WTC11 (cell line): ENCODE measurements around the gene PKDCC. TPM values are rescaled to one million over a fixed set of nuclear protein-coding genes. Genes with fewer than 3 reads are reported as not detected.

Experiments
- ATAC-seq: fragments of 200-7000 bp; cut with Tn5 transposase; 2 replicates; pipeline ENCODE4 v1.10.0; 2021; ENCODE audit warnings: mild to moderate bottlenecking, moderate library complexity
- CTCF ChIA-PET: fragments of 300-600 bp; sonication (Branson Sonifier 250); formaldehyde crosslinking; loops from one replicate; lab custom pipeline; 2021; ENCODE audit warnings: antibody characterized with exemption; lab: Charles Lee
- POLR2A ChIA-PET: fragments of 350-600 bp; sonication (Branson Sonifier 250); formaldehyde crosslinking; loops from one replicate; lab custom pipeline; 2021; ENCODE audit warnings: antibody characterized with exemption; lab: Charles Lee
- DNase-seq: peaks from one replicate; pipeline ENCODE4 v3.0.0; 2021; ENCODE audit warnings: low spot score
- H3K27ac Mint-ChIP-seq: 2 replicates; pipeline ENCODE4 v1.8.0; 2021; ENCODE audit warnings: mixed read lengths
- H3K27me3 Mint-ChIP-seq: 2 replicates; pipeline ENCODE4 v1.8.0; 2021; ENCODE audit warnings: low read depth, mild to moderate bottlenecking, moderate library complexity, mixed read lengths
- H3K36me3 Mint-ChIP-seq: 2 replicates; pipeline ENCODE4 v1.8.0; 2021; ENCODE audit warnings: mixed read lengths
- H3K4me1 Mint-ChIP-seq: 2 replicates; pipeline ENCODE4 v1.8.0; 2022; ENCODE audit warnings: mixed read lengths
- H3K4me3 Mint-ChIP-seq: 2 replicates; pipeline ENCODE4 v1.8.0; 2021; ENCODE audit warnings: mild to moderate bottlenecking, moderate library complexity, mixed read lengths
- H3K9me3 Mint-ChIP-seq: 2 replicates; pipeline ENCODE4 v1.8.0; 2021; ENCODE audit warnings: mixed read lengths
- HMGA2 ChIP-seq: fragments of 250-450 bp; sonication (Bioruptor Pico); IDR thresholded peaks from 2 replicates; pipeline ENCODE4 v1.4.0; 2021; ENCODE audit warnings: mild to moderate bottlenecking, moderate library complexity
- IRF2 ChIP-seq: sonication (generic); formaldehyde crosslinking; IDR thresholded peaks from 2 replicates; pipeline ENCODE4 v1.8.0; 2022; ENCODE audit warnings: low read depth, missing genetic modification reagents, borderline replicate concordance
- STAT6 ChIP-seq: sonication (generic); formaldehyde crosslinking; conservative IDR thresholded peaks from 2 replicates; pipeline ENCODE4 v1.8.1; 2023; ENCODE audit warnings: mild to moderate bottlenecking, low read depth, missing genetic modification reagents, moderate library complexity
- USF1 ChIP-seq: sonication (generic); formaldehyde crosslinking; IDR thresholded peaks from 2 replicates; pipeline ENCODE4 v1.8.0; 2022; ENCODE audit warnings: mild to moderate bottlenecking, missing genetic modification reagents
- ZNF532 ChIP-seq: fragments of 250-450 bp; sonication (Bioruptor Pico); IDR thresholded peaks from 2 replicates; pipeline ENCODE4 v1.9.0; 2021; ENCODE audit warnings: mild to moderate bottlenecking, borderline replicate concordance
- total RNA-seq: library from RNA; stranded (reverse); gene quantifications from 3 replicates; pipeline ENCODE4 v1.2.3, GENCODE V29; 2021
- TF ChIP-seq, protein P1 (sequence below): fragments of 250-450 bp; sonication (Bioruptor Pico); IDR thresholded peaks from 2 replicates; pipeline ENCODE4 v1.9.0; 2021; ENCODE audit warnings: mild to moderate bottlenecking
- TF ChIP-seq, protein P2 (sequence below): fragments of 200-600 bp; IDR thresholded peaks from 2 replicates; pipeline ENCODE4 v1.8.0; 2022; ENCODE audit warnings: antibody characterized with exemption
- TF ChIP-seq, protein P3 (sequence below): sonication (generic); formaldehyde crosslinking; IDR thresholded peaks from 2 replicates; pipeline ENCODE4 v1.8.1; 2022; ENCODE audit warnings: low read depth, mild to moderate bottlenecking, moderate library complexity, missing genetic modification reagents, borderline replicate concordance
- TF ChIP-seq, protein P4 (sequence below): sonication (generic); formaldehyde crosslinking; IDR thresholded peaks from 2 replicates; pipeline ENCODE4 v1.8.1; 2022; ENCODE audit warnings: mild to moderate bottlenecking, moderate library complexity, missing genetic modification reagents
- TF ChIP-seq, protein P5 (sequence below): sonication (generic); formaldehyde crosslinking; conservative IDR thresholded peaks from 2 replicates; pipeline ENCODE4 v1.8.1; 2022; ENCODE audit warnings: mild to moderate bottlenecking, missing genetic modification reagents
- TF ChIP-seq, protein P6 (sequence below): fragments of 250-450 bp; sonication (Bioruptor Pico); conservative IDR thresholded peaks from 2 replicates; pipeline ENCODE4 v1.9.0; 2021; ENCODE audit warnings: mild to moderate bottlenecking

PKDCC gene
- total RNA-seq, 1 experiment from 2014 or later, result 27.3 TPM

- H3K36me3 Mint-ChIP-seq, result no peaks in the 10 kb centered on the region
- peaks cover 47% of the 10 kb centered on the region for H3K4me1 Mint-ChIP-seq
- ChIA-PET CTCF (interaction anchor here (0.7 to 5.6 kb wide), 26 partner anchors 8 to 188 kb away, joined by 3 to 83 read pairs (median 4); no protein-coding TSS in a partner anchor), POLR2A (interaction anchor here (1.1 to 1.7 kb wide), 2 partner anchors 104 to 172 kb away, joined by 3 to 4 read pairs; no protein-coding TSS in a partner anchor)
- ATAC-seq (no peak; the same call in 1 of the 2 replicates), DNase-seq (no peak)
- H3K4me3 Mint-ChIP-seq, result no peak overlapping the region
- TF ChIP-seq HMGA2 (CRISPR knock-in tag) (no peak), ZNF532 (CRISPR knock-in tag) (no peak)
- TF ChIP-seq, protein P1, sequence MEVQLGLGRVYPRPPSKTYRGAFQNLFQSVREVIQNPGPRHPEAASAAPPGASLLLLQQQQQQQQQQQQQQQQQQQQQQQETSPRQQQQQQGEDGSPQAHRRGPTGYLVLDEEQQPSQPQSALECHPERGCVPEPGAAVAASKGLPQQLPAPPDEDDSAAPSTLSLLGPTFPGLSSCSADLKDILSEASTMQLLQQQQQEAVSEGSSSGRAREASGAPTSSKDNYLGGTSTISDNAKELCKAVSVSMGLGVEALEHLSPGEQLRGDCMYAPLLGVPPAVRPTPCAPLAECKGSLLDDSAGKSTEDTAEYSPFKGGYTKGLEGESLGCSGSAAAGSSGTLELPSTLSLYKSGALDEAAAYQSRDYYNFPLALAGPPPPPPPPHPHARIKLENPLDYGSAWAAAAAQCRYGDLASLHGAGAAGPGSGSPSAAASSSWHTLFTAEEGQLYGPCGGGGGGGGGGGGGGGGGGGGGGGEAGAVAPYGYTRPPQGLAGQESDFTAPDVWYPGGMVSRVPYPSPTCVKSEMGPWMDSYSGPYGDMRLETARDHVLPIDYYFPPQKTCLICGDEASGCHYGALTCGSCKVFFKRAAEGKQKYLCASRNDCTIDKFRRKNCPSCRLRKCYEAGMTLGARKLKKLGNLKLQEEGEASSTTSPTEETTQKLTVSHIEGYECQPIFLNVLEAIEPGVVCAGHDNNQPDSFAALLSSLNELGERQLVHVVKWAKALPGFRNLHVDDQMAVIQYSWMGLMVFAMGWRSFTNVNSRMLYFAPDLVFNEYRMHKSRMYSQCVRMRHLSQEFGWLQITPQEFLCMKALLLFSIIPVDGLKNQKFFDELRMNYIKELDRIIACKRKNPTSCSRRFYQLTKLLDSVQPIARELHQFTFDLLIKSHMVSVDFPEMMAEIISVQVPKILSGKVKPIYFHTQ (CRISPR knock-in tag), result no peak
- TF ChIP-seq, protein P2, sequence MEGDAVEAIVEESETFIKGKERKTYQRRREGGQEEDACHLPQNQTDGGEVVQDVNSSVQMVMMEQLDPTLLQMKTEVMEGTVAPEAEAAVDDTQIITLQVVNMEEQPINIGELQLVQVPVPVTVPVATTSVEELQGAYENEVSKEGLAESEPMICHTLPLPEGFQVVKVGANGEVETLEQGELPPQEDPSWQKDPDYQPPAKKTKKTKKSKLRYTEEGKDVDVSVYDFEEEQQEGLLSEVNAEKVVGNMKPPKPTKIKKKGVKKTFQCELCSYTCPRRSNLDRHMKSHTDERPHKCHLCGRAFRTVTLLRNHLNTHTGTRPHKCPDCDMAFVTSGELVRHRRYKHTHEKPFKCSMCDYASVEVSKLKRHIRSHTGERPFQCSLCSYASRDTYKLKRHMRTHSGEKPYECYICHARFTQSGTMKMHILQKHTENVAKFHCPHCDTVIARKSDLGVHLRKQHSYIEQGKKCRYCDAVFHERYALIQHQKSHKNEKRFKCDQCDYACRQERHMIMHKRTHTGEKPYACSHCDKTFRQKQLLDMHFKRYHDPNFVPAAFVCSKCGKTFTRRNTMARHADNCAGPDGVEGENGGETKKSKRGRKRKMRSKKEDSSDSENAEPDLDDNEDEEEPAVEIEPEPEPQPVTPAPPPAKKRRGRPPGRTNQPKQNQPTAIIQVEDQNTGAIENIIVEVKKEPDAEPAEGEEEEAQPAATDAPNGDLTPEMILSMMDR, result peak; percentile 31; the same call in 1 of the 2 replicates
- TF ChIP-seq, all 79 proteins: peak for 1
- no peaks in the 10 kb centered on the region for H3K27me3 Mint-ChIP-seq
- H3K27ac Mint-ChIP-seq, result no peak overlapping the region
- no peaks in the 10 kb centered on the region for H3K9me3 Mint-ChIP-seq
These were observed 6.3 kb upstream of the PKDCC start for GRCh38 chr2:42041377-42042127.

DNA sequence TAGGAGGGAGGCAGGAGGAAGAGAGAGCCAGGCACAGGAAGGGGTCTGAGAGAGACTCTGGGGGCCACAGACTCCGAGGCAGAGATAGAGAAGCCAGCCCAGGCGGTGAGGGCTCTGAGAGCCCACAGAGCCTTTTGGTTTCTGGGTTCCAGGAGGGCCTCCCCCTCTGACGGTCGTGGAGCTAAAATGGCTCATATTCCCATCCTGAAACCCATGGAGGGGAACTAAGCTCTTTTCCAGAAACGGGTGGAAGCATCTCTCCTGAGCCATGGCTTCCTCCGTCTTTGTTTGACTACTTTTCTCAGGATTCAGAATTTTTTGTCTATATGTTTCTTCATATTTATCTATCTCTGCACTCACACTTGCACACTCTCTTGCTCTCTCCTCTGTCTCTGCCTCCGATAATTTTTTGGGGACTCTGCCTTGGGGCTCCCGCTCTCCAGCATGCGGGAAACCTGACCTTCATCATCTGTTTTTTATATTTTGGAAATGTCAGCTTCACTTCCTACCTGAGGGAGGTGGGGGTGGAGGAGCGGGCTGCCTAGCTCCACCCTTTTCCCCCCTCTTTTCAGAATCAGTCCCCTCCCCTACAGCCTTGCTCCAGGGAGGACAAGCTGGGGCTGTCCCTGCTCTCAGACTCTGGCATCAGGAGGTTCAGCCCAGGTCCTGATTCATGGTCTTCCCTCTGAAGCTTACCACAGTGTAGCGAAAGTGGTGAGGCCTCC is 5.0 kb upstream of the PKDCC start:
- Mint-ChIP-seq H3K27me3 (no peaks in the 10 kb centered on the region), H3K4me3 (no peak overlapping the region), H3K4me1 (peaks cover 52% of the 10 kb centered on the region), H3K27ac (no peak overlapping the region), H3K9me3 (no peaks in the 10 kb centered on the region), H3K36me3 (no peaks in the 10 kb centered on the region)
- DNase-seq (no peak), ATAC-seq (no peak)
- CTCF ChIA-PET, result interaction anchor here (0.9 to 5.6 kb wide), 10 partner anchors 11 to 190 kb away, joined by 3 to 83 read pairs (median 6); no protein-coding TSS in a partner anchor
- POLR2A ChIA-PET, result interaction anchor here (1.1 to 1.7 kb wide), 2 partner anchors 105 to 173 kb away, joined by 3 to 4 read pairs; no protein-coding TSS in a partner anchor
- TF ChIP-seq, protein P3, sequence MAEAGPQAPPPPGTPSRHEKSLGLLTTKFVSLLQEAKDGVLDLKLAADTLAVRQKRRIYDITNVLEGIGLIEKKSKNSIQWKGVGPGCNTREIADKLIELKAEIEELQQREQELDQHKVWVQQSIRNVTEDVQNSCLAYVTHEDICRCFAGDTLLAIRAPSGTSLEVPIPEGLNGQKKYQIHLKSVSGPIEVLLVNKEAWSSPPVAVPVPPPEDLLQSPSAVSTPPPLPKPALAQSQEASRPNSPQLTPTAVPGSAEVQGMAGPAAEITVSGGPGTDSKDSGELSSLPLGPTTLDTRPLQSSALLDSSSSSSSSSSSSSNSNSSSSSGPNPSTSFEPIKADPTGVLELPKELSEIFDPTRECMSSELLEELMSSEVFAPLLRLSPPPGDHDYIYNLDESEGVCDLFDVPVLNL, result no peak
- TF ChIP-seq STAT6 (no peak), USF1 (CRISPR knock-in tag) (no peak), IRF2 (CRISPR knock-in tag) (no peak)
- TF ChIP-seq, protein P4, sequence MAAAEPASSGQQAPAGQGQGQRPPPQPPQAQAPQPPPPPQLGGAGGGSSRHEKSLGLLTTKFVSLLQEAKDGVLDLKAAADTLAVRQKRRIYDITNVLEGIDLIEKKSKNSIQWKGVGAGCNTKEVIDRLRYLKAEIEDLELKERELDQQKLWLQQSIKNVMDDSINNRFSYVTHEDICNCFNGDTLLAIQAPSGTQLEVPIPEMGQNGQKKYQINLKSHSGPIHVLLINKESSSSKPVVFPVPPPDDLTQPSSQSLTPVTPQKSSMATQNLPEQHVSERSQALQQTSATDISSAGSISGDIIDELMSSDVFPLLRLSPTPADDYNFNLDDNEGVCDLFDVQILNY (CRISPR knock-in tag), result no peak
- TF ChIP-seq, protein P5, sequence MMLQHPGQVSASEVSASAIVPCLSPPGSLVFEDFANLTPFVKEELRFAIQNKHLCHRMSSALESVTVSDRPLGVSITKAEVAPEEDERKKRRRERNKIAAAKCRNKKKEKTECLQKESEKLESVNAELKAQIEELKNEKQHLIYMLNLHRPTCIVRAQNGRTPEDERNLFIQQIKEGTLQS, result no peak
- TF ChIP-seq, protein P6, sequence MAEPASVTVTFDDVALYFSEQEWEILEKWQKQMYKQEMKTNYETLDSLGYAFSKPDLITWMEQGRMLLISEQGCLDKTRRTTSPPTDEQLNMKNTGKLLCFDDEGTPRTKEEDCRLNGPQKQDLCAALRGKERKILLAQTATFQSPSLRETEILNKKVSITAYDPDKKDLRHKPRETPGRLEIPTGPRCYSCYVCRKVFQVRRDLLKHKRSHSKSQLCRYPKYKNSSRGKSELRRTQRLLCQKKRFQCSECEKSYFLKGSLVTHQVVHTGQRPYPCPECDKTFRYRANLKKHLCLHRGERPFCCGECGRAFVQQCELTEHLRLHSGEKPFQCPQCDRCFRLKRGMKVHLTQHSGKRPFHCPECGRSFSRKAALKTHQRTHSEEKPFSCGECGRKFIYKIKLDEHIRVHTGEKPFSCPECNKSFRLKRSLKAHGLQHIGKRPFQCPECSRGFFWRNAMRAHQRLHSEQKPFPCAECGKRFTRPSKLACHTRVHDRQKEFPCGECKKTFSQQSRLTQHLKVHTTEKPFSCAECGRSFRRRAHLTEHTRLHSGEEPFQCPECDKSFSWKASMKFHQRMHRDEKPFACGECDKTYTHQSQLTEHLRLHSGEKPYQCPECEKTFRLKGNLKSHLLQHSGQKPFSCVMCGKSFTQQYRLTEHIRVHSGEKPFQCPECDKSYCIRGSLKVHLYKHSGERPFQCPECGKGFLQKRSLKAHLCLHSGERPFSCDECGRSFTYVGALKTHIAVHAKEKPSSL, result no peak
